Stomach (tissue), 9 donors: Measurements from ENCODE around the gene ALDH7A1. TPM values are rescaled to one million over a fixed set of nuclear protein-coding genes. Genes with fewer than 3 reads are reported as not detected.
"Not testable (repeated sequence)": the region's sequence is repeated elsewhere in the genome, so short reads cannot be mapped to it uniquely, and the experiment has no call there.

Experiments used
- DNase-seq, 2 donors: peaks; one replicate each; pipeline versions ENCODE4 v3.0.0 to v3.0.0-alpha.2; 2013 to 2019
- H3K27ac ChIP-seq, 5 donors: fragments of 200-600 bp in 4 of 5; sonication (generic) in 4 of 5; one replicate each; pipeline ENCODE4 v1.5.1; 2013 to 2019; ENCODE audit warnings: mild to moderate bottlenecking in 1 of 5, moderate library complexity in 1 of 5
- H3K27me3 ChIP-seq, 3 donors: fragments of 200-600 bp; sonication (generic); one replicate each; pipeline ENCODE4 v1.5.1; 2017 to 2019; ENCODE audit warnings: mixed run types in 1 of 3
- H3K36me3 ChIP-seq, 4 donors: fragments of 200-600 bp; sonication (generic); 1 replicate in 3 of 4; 2 replicates in 1 of 4; pipeline ENCODE4 v1.5.1; 2016 to 2019
- H3K4me1 ChIP-seq, 4 donors: fragments of 200-600 bp; sonication (generic); one replicate each; pipeline ENCODE4 v1.5.1; 2016 to 2019
- H3K4me3 ChIP-seq, 4 donors: fragments of 200-600 bp; sonication (generic) in 3 of 4; one replicate each; pipeline ENCODE4 v1.5.1; 2016 to 2019; ENCODE audit warnings: mild to moderate bottlenecking in 1 of 4
- H3K9me3 ChIP-seq, 4 donors: fragments of 200-600 bp; sonication (generic); one replicate each; pipeline ENCODE4 v1.5.1; 2016 to 2019
- EP300 ChIP-seq: sonication (generic); formaldehyde crosslinking; IDR thresholded peaks from one replicate; pipeline ENCODE4 v1.6.1; 2017; ENCODE audit warnings: antibody characterized with exemption
- POLR2A ChIP-seq, 4 donors: fragments of 450-650 bp; IDR thresholded peaks; one replicate each; pipeline ENCODE4 v1.6.1; 2016; ENCODE audit warnings: antibody characterized with exemption in 4 of 4, control low read depth in 2 of 4, mild to moderate bottlenecking in 1 of 4, moderate library complexity in 1 of 4
- POLR2AphosphoS5 ChIP-seq, 3 donors: sonication (generic); formaldehyde crosslinking; IDR thresholded peaks; one replicate each; pipeline ENCODE4 v1.6.1; 2016; ENCODE audit warnings: antibody characterized with exemption in 3 of 3
- WGBS, 5 donors: extraction: QIAGEN DNeasy Blood & Tissue Kit in 3 of 5; methylation state at CpG; one replicate each; pipeline versions ENCODE4 v1.1.5 to v1.1.7; 2013 to 2018; 5-methylcytosine and 5-hydroxymethylcytosine counted together
- intact Hi-C: fragments of 100-400 bp; cut with DNase I; formaldehyde crosslinking; loops from one replicate; pipeline ENCODE4 v1.15.1; 2023; ENCODE audit warnings: low total_unique reads
- polyA plus RNA-seq, 3 donors: library from polyadenylated mRNA; stranded (reverse); fragments of 200-250 nt; gene quantifications; one replicate each; pipeline ENCODE4 v1.2.3, GENCODE V29; 2013
- total RNA-seq, 5 donors: library from RNA; depleted of rRNA; stranded (reverse); fragments of >200 nt; gene quantifications; one replicate each; pipeline versions ENCODE4 v1.1.0 to v1.2.3, GENCODE V29; 2014 to 2016
- TF ChIP-seq, protein P1 (sequence below), 7 experiments: fragments of 450-650 bp in 4 of 7; fragments of 200-600 bp in 3 of 7; sonication (generic) in 3 of 7; IDR thresholded peaks; one replicate each; pipeline ENCODE4 v1.5.1; 2016 to 2019; ENCODE audit warnings: antibody characterized with exemption in 7 of 7, control low read depth in 2 of 7, mild to moderate bottlenecking in 1 of 7
- donor health status: healthy with polysubstance abuse.
- donor health status: Bipolar disorder and iron deficiency.
- donor health status: healthy.

Gene ALDH7A1
- total and polyA plus RNA-seq, 8 donors: 4.9 to 55.6 (median 32.6) TPM

DNA sequence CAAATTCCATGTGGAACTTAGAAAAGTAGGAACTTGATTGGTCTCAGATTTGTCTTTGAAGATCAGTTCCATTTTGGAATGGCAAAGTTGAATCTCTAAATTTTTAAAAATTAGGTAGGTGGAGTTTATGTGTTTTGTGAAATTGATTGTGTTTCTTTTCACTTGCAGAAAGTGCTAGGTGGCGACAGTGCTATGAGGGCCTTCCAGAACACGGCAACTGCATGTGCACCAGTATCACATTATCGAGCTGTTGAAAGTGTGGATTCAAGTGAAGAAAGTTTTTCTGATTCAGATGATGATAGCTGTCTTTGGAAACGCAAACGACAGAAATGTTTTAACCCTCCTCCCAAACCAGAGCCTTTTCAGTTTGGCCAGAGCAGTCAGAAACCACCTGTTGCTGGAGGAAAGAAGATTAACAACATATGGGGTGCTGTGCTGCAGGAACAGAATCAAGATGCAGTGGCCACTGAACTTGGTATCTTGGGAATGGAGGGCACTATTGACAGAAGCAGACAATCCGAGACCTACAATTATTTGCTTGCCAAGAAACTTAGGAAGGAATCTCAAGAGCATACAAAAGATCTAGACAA lies 8.5 kb upstream of the ALDH7A1 start:
- no peak for DNase-seq
- Histone ChIP-seq H3K36me3 (peaks cover 18 to 46% (median 44%) of the 10 kb centered on the region in 4 donors), H3K27ac (no peak overlapping the region), H3K4me1 (peaks cover 26 to 76% (median 68%) of the 10 kb centered on the region in 4 donors), H3K9me3 (no peaks in the 10 kb centered on the region), H3K4me3 (no peak overlapping the region), H3K27me3 (no peaks in the 10 kb centered on the region)
- TF ChIP-seq POLR2AphosphoS5 (IDR thresholded peaks at IDR 0.05) (no peak), POLR2A (IDR thresholded peaks at IDR 0.05) (no peak), EP300 (no peak)
- TF ChIP-seq, protein P1, sequence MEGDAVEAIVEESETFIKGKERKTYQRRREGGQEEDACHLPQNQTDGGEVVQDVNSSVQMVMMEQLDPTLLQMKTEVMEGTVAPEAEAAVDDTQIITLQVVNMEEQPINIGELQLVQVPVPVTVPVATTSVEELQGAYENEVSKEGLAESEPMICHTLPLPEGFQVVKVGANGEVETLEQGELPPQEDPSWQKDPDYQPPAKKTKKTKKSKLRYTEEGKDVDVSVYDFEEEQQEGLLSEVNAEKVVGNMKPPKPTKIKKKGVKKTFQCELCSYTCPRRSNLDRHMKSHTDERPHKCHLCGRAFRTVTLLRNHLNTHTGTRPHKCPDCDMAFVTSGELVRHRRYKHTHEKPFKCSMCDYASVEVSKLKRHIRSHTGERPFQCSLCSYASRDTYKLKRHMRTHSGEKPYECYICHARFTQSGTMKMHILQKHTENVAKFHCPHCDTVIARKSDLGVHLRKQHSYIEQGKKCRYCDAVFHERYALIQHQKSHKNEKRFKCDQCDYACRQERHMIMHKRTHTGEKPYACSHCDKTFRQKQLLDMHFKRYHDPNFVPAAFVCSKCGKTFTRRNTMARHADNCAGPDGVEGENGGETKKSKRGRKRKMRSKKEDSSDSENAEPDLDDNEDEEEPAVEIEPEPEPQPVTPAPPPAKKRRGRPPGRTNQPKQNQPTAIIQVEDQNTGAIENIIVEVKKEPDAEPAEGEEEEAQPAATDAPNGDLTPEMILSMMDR (IDR thresholded peaks at IDR 0.05): no peak
- WGBS, 5 donors: 75 to 78% (median 76%) methylated on average over 6 of the region's 6 CpGs
- intact Hi-C loops: no loop called here

DNA sequence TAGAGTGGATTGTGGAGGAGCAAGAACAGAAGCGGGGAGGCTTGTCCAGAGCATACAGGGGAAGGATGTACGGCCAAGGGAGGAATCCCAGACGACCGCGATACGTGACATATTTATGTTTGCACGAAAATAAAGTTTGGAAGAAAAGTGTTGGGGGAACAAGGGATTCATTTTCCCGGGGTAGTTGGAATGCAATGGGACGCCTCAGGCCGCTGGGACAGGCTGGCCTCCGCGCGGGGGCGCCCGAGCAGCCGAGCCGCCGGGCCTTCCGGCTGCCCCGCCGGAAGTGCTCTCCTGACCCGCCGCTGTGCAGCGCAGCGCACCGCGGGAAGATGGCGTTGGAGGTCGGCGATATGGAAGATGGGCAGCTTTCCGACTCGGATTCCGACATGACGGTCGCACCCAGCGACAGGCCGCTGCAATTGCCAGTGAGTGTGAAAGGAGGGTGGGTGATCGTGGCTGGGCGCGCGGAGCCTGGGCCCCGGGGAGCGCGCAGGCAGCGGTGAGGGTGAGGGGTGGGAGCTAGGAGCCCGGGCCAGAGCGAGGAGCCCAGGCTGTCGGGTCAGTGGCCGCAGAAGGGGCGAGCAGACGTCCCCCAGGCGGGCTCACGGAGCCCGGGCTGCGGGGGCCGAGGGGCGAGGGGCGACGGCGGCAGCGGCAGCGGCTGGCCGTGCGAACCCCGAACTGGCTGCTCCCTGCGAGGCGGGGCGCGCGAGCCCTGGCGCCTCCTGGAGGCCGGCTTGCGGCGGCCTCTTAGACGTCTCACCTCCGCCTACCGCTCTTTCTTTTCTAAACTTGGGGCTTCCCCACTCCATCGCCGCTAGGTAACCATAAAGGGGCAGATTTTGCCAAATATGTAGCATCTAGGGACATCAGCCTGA lies 5.9 kb upstream of the ALDH7A1 start, which contains the start of gene PHAX:
TSS of gene PHAX (plus strand) at position 317 of the 881 bp plus-strand sequence. CDS start at position 333, 16 bp downstream.
- peak; percentile 79 to 96 for DNase-seq
- TF ChIP-seq POLR2AphosphoS5 (IDR thresholded peaks at IDR 0.05) (peak; percentile 52 to 82 (median 78)), POLR2A (IDR thresholded peaks at IDR 0.05) (no peak), EP300 (no peak)
- TF ChIP-seq, protein P1 (IDR thresholded peaks at IDR 0.05): peak in 5 of 7 experiments; percentile 28 to 66 (median 54)
- H3K36me3 ChIP-seq: peaks cover 18 to 26% (median 23%) of the 10 kb centered on the region in 4 donors
- 2 to 9% (median 2%) methylated on average over 21 to 79 of the region's 79 CpGs for WGBS, 5 donors
- H3K4me3 ChIP-seq: peak within 1 kb of the TSS; percentile 74 to 100 (median 88)
- peak within 1 kb of the TSS; percentile 81 to 92 (median 90) for H3K27ac ChIP-seq
- H3K4me1 ChIP-seq: peaks cover 18 to 52% (median 49%) of the 10 kb centered on the region in 4 donors
- no peaks in the 10 kb centered on the region for H3K9me3 ChIP-seq
- intact Hi-C loops: no loop called here
- no peaks in the 10 kb centered on the region for H3K27me3 ChIP-seq

DNA sequence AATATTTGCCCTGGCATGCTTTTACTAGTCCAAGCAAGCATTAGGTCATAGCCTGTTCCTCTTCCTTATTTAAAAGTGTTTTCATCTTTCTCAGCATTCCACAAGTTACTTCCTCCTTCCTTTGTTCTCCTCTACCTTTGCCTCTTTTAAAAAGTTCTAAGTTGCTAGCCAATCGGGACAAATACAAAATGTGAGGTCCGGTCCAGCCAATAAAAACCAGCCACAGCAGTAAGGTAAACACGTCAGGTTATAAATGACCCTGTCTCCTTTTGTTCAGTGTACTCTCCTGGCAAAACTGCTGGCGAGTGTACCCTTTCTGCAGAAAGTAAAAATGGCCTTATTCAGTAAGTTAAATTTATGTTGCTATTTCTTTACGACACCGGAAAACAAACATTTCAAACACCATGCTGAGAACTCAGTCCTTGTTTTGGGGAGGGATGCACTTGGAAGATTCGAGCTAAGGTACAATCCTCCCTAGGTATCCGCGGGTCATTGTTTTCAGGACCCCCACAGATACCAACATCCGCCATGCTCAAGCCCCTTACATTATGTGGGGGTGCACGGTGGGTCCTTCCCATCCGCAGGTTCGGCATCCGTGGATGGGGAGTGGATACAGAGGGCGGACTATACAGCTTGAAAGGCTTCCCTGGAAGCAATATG lies 5.1 kb upstream of the ALDH7A1 start:
- WGBS, 5 donors: 52 to 59% (median 53%) methylated on average over 15 of the region's 15 CpGs
- intact Hi-C loops, H3K27me3 ChIP-seq, H3K9me3 ChIP-seq: not testable (repeated sequence)
- Histone ChIP-seq H3K27ac (peak overlapping the region; percentile 81 to 92 (median 90)), H3K4me3 (peak overlapping the region; percentile 74 to 100 (median 88)), H3K4me1 (peaks cover 10 to 48% (median 43%) of the 10 kb centered on the region in 4 donors), H3K36me3 (peaks cover 15 to 19% (median 17%) of the 10 kb centered on the region in 4 donors)
- DNase-seq: peak; percentile 15 to 45
- TF ChIP-seq POLR2AphosphoS5 (IDR thresholded peaks at IDR 0.05): peak in 1 of 3 donors; percentile 45

DNA sequence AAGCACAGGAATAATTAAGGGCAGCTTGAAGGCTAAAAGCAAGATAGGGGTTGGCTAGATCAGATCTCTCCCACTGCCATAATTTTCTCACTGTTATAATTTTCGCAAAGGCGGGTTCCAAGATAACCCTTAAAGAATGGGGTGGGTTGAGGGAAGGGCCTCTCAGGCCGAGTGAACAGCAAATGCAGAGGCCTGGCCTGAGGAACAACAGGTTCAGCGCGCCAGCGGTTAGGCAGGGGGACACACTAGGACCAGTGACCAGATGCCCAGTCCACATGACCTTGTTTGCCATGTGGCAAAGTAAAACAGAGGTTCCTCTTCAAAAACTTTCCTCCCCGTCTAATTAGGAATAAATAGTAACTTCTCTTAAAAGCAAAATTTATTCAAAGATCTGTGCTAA lies 4.5 kb upstream of the ALDH7A1 start:
- Histone ChIP-seq H3K27ac (peak overlapping the region; percentile 26 to 90 (median 83)), H3K4me3 (no peak overlapping the region), H3K9me3 (no peaks in the 10 kb centered on the region), H3K27me3 (no peaks in the 10 kb centered on the region), H3K4me1 (peaks cover 9 to 45% (median 40%) of the 10 kb centered on the region in 4 donors), H3K36me3 (peaks cover 9 to 13% (median 11%) of the 10 kb centered on the region in 4 donors)
- TF ChIP-seq POLR2A (IDR thresholded peaks at IDR 0.05) (no peak), POLR2AphosphoS5 (IDR thresholded peaks at IDR 0.05) (no peak), EP300 (no peak)
- TF ChIP-seq, protein P1 (IDR thresholded peaks at IDR 0.05): no peak
- WGBS, 5 donors: 90 to 95% (median 91%) methylated on average over 7 of the region's 7 CpGs
- intact Hi-C loops: no loop called here
- no peak for DNase-seq
